HL-60/S4 treated with retinoic acid at 250 ng/mL for 4 days and 3 days (cell line): ENCODE measurements around the gene TRIOBP.

Source experiments
- in situ Hi-C: fragments of 300-500 bp; cut with MboI; formaldehyde crosslinking; loops from 2 replicates; pipeline ENCODE4 v1.7.0; 2022; ENCODE audit warnings: low sequenced_read_pairs

TRIOBP gene

DNA sequence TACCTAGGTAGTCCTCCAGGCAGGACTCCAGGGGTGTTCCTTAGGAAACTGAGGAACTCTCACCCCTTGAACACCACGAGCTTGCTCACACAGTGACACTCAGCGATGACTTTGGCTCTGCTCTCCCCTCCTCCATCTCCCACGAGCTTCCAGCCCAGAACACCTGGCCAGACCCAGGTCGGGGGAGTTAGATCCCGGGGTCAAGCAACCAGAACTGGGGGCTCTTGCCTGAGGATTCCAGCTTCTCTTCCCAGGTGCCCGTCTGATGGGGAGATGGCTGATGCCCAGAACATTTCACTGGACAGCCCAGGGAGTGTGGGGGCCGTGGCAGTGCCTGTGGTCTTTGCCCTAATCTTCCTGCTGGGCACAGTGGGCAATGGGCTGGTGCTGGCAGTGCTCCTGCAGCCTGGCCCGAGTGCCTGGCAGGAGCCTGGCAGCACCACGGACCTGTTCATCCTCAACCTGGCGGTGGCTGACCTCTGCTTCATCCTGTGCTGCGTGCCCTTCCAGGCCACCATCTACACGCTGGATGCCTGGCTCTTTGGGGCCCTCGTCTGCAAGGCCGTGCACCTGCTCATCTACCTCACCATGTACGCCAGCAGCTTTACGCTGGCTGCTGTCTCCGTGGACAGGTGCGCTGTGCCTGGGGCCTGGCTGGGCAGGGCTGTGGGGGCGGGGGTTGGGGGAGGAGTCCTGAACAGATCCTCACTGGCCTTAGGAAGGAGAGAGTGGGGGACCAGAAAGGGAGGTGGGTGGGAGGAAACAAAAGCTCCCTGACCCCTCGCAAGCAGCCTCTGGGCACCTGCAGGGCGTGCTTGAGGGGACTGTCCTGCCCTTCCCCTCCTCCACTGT lies 126.5 kb downstream of the TRIOBP start, which contains the start of gene GALR3:
Gene GALR3, plus strand, starts transcription at position 249 of the 852 bp plus-strand sequence. Its CDS starts 25 bp downstream, at position 274.
- in situ Hi-C loops = no loop called here

DNA sequence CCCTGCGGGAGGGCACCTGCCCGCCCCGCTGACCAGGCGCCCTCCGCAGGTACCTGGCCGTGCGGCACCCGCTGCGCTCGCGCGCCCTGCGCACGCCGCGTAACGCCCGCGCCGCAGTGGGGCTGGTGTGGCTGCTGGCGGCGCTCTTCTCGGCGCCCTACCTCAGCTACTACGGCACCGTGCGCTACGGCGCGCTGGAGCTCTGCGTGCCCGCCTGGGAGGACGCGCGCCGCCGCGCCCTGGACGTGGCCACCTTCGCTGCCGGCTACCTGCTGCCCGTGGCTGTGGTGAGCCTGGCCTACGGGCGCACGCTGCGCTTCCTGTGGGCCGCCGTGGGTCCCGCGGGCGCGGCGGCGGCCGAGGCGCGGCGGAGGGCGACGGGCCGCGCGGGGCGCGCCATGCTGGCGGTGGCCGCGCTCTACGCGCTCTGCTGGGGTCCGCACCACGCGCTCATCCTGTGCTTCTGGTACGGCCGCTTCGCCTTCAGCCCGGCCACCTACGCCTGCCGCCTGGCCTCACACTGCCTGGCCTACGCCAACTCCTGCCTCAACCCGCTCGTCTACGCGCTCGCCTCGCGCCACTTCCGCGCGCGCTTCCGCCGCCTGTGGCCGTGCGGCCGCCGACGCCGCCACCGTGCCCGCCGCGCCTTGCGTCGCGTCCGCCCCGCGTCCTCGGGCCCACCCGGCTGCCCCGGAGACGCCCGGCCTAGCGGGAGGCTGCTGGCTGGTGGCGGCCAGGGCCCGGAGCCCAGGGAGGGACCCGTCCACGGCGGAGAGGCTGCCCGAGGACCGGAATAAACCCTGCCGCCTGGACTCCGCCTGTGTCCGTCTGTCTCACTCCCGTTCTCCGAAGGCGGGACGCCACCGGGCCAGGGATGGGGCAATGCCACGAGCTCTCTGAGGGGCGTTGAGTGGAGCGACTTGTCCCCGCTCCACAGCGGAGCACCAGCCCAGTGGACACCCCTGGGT lies 128.1 kb downstream of the TRIOBP start:
- in situ Hi-C loops = no loop called here
